A673 (cell line): ENCODE measurements around the gene FUBP3.

ENCODE experiments used
- EZH2 ChIP-seq: fragments of 200-600 bp; sonication (generic); IDR thresholded peaks from 2 replicates; pipeline ENCODE4 v1.6.1; 2017; ENCODE audit warnings: borderline replicate concordance, low read depth, mild to moderate bottlenecking, mixed read lengths, antibody characterized with exemption, low read length; ENCODE audit not compliant: poor library complexity, severe bottlenecking
- TF ChIP-seq, protein P1 (sequence below): fragments of 300-800, 200-600 bp; sonication (generic); conservative IDR thresholded peaks from 2 replicates; pipeline ENCODE4 v1.5.1; 2017; ENCODE audit warnings: low read depth, mild to moderate bottlenecking, antibody characterized with exemption, low read length, moderate library complexity, mixed read lengths

GRCh38 chr9:130659699-130660248 is 80.4 kb downstream of the FUBP3 start:
- TF ChIP-seq, protein P1, sequence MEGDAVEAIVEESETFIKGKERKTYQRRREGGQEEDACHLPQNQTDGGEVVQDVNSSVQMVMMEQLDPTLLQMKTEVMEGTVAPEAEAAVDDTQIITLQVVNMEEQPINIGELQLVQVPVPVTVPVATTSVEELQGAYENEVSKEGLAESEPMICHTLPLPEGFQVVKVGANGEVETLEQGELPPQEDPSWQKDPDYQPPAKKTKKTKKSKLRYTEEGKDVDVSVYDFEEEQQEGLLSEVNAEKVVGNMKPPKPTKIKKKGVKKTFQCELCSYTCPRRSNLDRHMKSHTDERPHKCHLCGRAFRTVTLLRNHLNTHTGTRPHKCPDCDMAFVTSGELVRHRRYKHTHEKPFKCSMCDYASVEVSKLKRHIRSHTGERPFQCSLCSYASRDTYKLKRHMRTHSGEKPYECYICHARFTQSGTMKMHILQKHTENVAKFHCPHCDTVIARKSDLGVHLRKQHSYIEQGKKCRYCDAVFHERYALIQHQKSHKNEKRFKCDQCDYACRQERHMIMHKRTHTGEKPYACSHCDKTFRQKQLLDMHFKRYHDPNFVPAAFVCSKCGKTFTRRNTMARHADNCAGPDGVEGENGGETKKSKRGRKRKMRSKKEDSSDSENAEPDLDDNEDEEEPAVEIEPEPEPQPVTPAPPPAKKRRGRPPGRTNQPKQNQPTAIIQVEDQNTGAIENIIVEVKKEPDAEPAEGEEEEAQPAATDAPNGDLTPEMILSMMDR, result no peak
- TF ChIP-seq EZH2, result peak; percentile 100
